Esophagus mucosa (tissue), 1 donor: ENCODE results near the gene RTP4. TPM values are rescaled to one million over a fixed set of nuclear protein-coding genes. Genes with fewer than 3 reads are reported as not detected.
"Not testable (repeated sequence)": the region's sequence is repeated elsewhere in the genome, so short reads cannot be mapped to it uniquely, and the experiment has no call there.

ENCODE experiments used
- ATAC-seq: fragments of 200-7000 bp; cut with Tn5 transposase; one replicate; pipeline ENCODE4 v1.9.1; 2020
- total RNA-seq: library from RNA; stranded (reverse); gene quantifications from one replicate; pipeline ENCODE4 v1.2.4, GENCODE V29; 2023
- donor health status: DM: yes; HTN: yes; CAD: no.

The RTP4 gene
- total RNA-seq, 1 donor from 2014 or later = 1.8 TPM

GRCh38 chr3:187370051-187370450, 1.9 kb downstream of the RTP4 start:
- ATAC-seq = peak; percentile 84

- no peak for ATAC-seq
These were observed 7.4 kb downstream of the RTP4 start for GRCh38 chr3:187375581-187375980.

GRCh38 chr3:187377842-187378241, 9.7 kb downstream of the RTP4 start:
- no peak for ATAC-seq

GRCh38 chr3:187382609-187383151, 14.5 kb downstream of the RTP4 start:
- no peak for ATAC-seq

- ATAC-seq = no peak
These were observed 15.1 kb downstream of the RTP4 start for GRCh38 chr3:187383246-187383645.

- no peak for ATAC-seq
These were observed 17.1 kb downstream of the RTP4 start for GRCh38 chr3:187385296-187385695.

- ATAC-seq = no peak
These were observed 28.5 kb downstream of the RTP4 start for GRCh38 chr3:187396661-187397060.

- ATAC-seq = no peak
These were observed 30.8 kb downstream of the RTP4 start for GRCh38 chr3:187398955-187399354.

GRCh38 chr3:187400756-187401155, 32.6 kb downstream of the RTP4 start:
- no peak for ATAC-seq

- ATAC-seq = no peak
These were observed 33.7 kb downstream of the RTP4 start for GRCh38 chr3:187401856-187402255.

GRCh38 chr3:187403768-187404288, 35.6 kb downstream of the RTP4 start:
- ATAC-seq = peak; percentile 95

- ATAC-seq = no peak
These were observed 38.7 kb downstream of the RTP4 start for GRCh38 chr3:187406927-187407326.

- not testable (repeated sequence) for ATAC-seq
These were observed 44.0 kb downstream of the RTP4 start for GRCh38 chr3:187411991-187412781.

Other genes with a start within 250 kb of the RTP4 start
- gene RPL39L, start 228.9 kb upstream of the RTP4 start, total RNA-seq = 12.0 TPM
- gene RTP1, start 170.9 kb upstream of the RTP4 start, total RNA-seq = not detected
- gene MASP1, start 76.6 kb upstream of the RTP4 start, total RNA-seq = 1.6 TPM